Activated T-cell treated with anti-CD3 and anti-CD28 coated beads, Interleukin-2, amount 50 U/mL, for 72 hours (primary cell): ENCODE data around the gene TRPT1. TPM values are rescaled to one million over a fixed set of nuclear protein-coding genes. Genes with fewer than 3 reads are reported as not detected.
A peak's percentile ranks its signal among the peaks of the same experiment; 100 is the strongest.
"Not testable (repeated sequence)": the region's sequence is repeated elsewhere in the genome, so short reads cannot be mapped to it uniquely, and the experiment has no call there.

Experiments
- ATAC-seq, 2 donors: fragments of 150-1000 bp; cut with Tn5 transposase; replicated peaks in 1 of 2; 2 replicates each; pipeline ENCODE4 v1.10.0; 2021; ENCODE audit warnings: moderate library complexity in 2 of 2, mild to moderate bottlenecking in 1 of 2
- DNase-seq, 2 donors: peaks; one replicate each; pipeline ENCODE4 v3.0.0; 2021 to 2022; ENCODE audit warnings: mixed read lengths in 1 of 2
- H3K27ac Mint-ChIP-seq: one replicate; pipeline ENCODE4 v1.8.0; 2022; ENCODE audit warnings: mild to moderate bottlenecking, moderate library complexity, mixed read lengths
- H3K27me3 Mint-ChIP-seq: one replicate; pipeline ENCODE4 v1.8.0; 2022; ENCODE audit warnings: low read depth, mixed read lengths
- H3K36me3 Mint-ChIP-seq, 2 donors: one replicate each; pipeline ENCODE4 v1.8.0; 2022; ENCODE audit warnings: mixed read lengths in 2 of 2, mild to moderate bottlenecking in 1 of 2; ENCODE audit not compliant: insufficient read depth in 2 of 2
- H3K4me1 Mint-ChIP-seq: one replicate; pipeline ENCODE4 v1.8.0; 2022; ENCODE audit warnings: low read depth, mixed read lengths
- H3K4me3 Mint-ChIP-seq, 2 donors: one replicate each; pipeline ENCODE4 v1.8.0; 2022; ENCODE audit warnings: mild to moderate bottlenecking in 2 of 2, mixed read lengths in 2 of 2, moderate library complexity in 2 of 2
- H3K9me3 Mint-ChIP-seq, 2 donors: one replicate each; pipeline ENCODE4 v1.8.0; 2022; ENCODE audit warnings: mixed read lengths in 2 of 2
- total RNA-seq, 2 donors: library from RNA; stranded (reverse); gene quantifications; one replicate each; pipeline ENCODE4 v1.2.3, GENCODE V29; 2022

Gene TRPT1
- total RNA-seq, 2 donors from 2014 or later, result 19.7 to 25.5 TPM

DNA sequence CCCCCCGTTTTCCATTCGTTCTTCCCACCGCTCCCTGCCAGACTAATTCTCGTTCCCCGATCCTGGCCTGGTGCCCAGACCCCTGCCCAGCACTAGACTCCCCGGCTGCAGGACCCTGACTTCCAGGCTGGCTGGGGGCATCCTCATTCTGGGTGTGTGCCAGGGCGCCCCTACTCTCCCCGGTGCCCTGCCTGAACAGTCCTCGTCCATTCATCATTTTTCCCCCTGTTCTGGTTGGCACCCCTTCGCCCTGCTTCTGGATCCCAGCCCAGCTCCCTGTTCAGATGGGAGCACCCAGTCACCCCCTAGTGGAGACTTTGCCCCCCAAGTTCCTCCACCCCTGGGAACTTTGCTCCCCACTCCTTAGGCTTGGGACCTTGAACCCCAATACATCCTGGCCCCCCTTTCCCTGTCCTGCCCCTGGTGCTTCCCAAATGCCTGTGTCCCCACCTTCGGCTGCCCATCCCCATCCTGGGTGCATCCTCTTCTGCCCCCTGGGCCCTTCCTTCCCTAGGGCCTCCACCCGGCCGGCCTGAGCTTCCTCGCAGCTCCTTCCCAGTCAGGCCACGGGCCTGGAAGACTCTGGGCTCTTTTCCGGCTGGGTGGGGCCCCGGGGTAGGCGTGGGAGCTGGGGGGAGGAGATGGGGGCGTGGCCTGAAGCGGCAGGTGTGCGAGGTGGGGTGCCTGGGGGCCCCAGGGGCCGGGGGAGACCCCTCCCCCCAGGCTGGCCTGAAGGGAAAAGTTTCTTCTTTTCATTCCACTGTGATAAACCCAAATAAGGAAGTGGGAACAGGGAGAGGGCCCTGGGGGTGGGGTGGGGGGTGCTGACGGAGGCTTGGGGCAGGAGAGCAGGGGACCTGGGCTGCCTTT is 26.3 kb upstream of the TRPT1 start:
- peak overlapping the region; percentile 80 for H3K27ac Mint-ChIP-seq

DNA sequence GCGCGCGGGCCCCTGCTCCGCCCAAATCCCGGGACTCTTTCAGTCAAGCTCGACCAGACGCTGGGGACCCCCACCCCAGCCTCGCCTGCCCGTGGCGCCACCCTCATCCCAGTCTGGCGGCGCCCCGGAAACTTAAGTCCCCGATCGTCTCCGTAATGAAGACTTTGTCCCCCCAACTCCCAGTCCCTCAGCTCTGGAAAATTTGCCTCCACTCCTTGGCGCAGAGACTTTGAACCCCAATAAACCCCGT is 25.7 kb upstream of the TRPT1 start:
- DNase-seq (no peak), ATAC-seq (no peak)
- Mint-ChIP-seq H3K27me3 (no peaks in the 10 kb centered on the region), H3K4me3 (peak overlapping the region; percentile 95), H3K9me3 (no peaks in the 10 kb centered on the region), H3K27ac (peak overlapping the region; percentile 80), H3K36me3 (no peaks in the 10 kb centered on the region), H3K4me1 (peaks cover 32% of the 10 kb centered on the region)

More for the DNA sequence above, 26.3 kb upstream of the TRPT1 start:
- Mint-ChIP-seq H3K4me3 (peak overlapping the region; percentile 95), H3K36me3 (no peaks in the 10 kb centered on the region), H3K27me3 (no peaks in the 10 kb centered on the region), H3K4me1 (peaks cover 32% of the 10 kb centered on the region), H3K9me3 (no peaks in the 10 kb centered on the region)
- DNase-seq (peak in 1 of 2 donors; percentile 22), ATAC-seq (no peak)

DNA sequence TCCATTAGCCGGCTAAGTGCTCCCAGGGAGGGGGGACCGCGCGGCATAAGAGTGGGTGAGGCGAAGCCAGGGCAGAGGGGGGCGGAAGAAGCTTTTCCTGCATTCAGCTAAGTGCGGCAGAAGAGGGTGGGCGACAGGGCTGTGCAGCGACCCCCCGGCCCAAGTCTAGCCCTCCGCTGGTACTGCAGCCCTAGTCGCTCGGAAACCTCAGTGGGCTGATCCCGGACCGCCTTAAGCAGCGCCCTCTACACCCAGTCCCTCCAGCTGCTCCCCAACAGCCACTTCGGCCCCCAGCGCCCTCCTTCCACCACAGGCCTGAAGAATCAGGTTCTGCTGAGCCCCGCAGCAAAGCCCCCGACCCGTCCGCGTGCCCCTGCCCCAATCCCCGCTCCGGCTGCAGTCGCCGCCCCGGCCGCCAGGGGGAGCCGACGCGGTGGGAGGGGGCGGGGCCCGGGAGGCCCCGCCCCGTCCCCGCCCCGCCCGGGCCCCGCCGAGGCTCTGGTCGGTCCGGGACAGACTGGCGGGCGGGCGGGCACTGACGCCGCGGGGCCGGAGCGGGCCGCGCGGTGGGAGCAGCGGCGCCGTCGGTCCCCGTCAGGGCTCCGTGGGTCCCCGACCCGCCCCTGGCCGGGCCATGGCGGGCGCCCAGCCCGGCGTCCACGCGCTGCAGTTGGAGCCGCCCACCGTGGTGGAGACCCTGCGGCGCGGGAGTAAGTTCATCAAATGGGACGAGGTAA is 25.2 kb upstream of the TRPT1 start, which contains the start of gene PLCB3:
Gene PLCB3 (plus strand): TSS at position 515 of the 737 bp plus-strand sequence. CDS start 120 bp downstream, at position 635.
- H3K4me3 Mint-ChIP-seq, result peak within 1 kb of the TSS; percentile 95
- H3K9me3 Mint-ChIP-seq, result no peaks in the 10 kb centered on the region
- peaks cover 32% of the 10 kb centered on the region for H3K4me1 Mint-ChIP-seq
- H3K27me3 Mint-ChIP-seq, result no peaks in the 10 kb centered on the region
- peak; percentile 61 to 77 for DNase-seq
- no peaks in the 10 kb centered on the region for H3K36me3 Mint-ChIP-seq
- H3K27ac Mint-ChIP-seq, result peak within 1 kb of the TSS; percentile 80
- ATAC-seq, result peak; percentile 71 to 72

GRCh38 chr11:64250415-64251015 is 24.5 kb upstream of the TRPT1 start:
- Mint-ChIP-seq H3K27ac (no peak overlapping the region), H3K36me3 (no peaks in the 10 kb centered on the region), H3K4me3 (peak overlapping the region; percentile 81 to 87), H3K27me3 (no peaks in the 10 kb centered on the region), H3K9me3 (no peaks in the 10 kb centered on the region), H3K4me1 (peaks cover 32% of the 10 kb centered on the region)
- no peak for DNase-seq
- ATAC-seq, result peak in 1 of 2 donors; percentile 1

DNA sequence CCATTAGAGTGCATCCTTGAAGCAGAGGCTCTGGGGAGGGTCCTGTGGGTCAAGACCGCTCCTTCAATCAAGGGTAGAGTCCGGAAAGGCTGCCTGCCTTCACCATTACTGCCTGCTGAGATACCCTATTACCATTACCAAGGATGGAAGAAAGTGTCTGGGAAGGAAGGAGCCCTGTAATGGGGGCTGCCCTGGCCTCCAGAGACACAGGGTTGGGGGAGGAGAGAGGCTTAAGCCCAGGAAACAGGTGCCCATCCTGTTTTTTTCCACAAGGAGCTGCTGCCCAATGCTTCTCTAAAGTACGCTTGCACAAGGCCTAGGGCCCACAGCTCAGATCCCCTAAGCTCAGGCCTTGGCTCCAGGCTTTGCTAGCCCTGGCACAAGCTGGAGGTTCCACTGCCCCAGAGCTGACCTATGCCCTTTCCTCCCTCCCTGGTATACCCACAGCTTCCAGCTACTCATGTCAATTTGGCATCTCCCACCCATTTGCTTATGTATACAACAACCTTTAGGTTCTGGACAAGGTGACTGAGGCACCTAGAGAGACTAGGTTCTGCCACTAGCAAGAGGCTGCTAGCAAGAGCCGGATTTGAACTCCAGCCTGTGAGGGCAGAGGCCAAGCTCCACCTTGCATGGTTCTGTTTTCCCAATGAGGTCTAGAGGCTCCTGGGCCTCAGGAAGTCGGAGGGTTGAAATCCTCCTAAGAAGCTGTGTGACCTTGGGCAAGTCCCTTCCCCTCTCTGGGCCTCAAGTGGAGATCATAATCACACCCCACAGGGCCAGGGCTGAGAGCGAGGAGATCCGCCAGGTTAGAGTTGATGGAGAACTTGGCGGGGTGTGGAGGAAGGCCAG is 23.8 kb upstream of the TRPT1 start:
- Mint-ChIP-seq H3K27me3 (no peaks in the 10 kb centered on the region), H3K4me1 (peaks cover 32% of the 10 kb centered on the region), H3K4me3 (peak overlapping the region; percentile 62 to 87), H3K27ac (no peak overlapping the region), H3K9me3 (no peaks in the 10 kb centered on the region), H3K36me3 (no peaks in the 10 kb centered on the region)
- no peak for ATAC-seq
- no peak for DNase-seq

- ATAC-seq, result no peak
- peaks cover 34% of the 10 kb centered on the region for H3K4me1 Mint-ChIP-seq
- H3K4me3 Mint-ChIP-seq, result peak overlapping the region in 1 of 2 donors; percentile 39
- H3K27me3 Mint-ChIP-seq, result no peaks in the 10 kb centered on the region
- no peak overlapping the region for H3K27ac Mint-ChIP-seq
- DNase-seq, result no peak
- no peaks in the 10 kb centered on the region for H3K36me3 Mint-ChIP-seq
- no peaks in the 10 kb centered on the region for H3K9me3 Mint-ChIP-seq
Measured at GRCh38 chr11:64249038-64249437, 23.1 kb upstream of the TRPT1 start.

GRCh38 chr11:64248578-64248977 is 22.6 kb upstream of the TRPT1 start:
- H3K4me3 Mint-ChIP-seq, result peak overlapping the region in 1 of 2 donors; percentile 88
- DNase-seq, result no peak
- H3K27me3 Mint-ChIP-seq, result no peaks in the 10 kb centered on the region
- no peak for ATAC-seq
- no peak overlapping the region for H3K27ac Mint-ChIP-seq
- peaks cover 39% of the 10 kb centered on the region for H3K4me1 Mint-ChIP-seq
- H3K36me3 Mint-ChIP-seq, result no peaks in the 10 kb centered on the region
- H3K9me3 Mint-ChIP-seq, result no peaks in the 10 kb centered on the region

- no peak for DNase-seq
- Mint-ChIP-seq H3K4me1 (peaks cover 46% of the 10 kb centered on the region), H3K27ac (no peak overlapping the region), H3K4me3 (peak overlapping the region; percentile 65 to 88), H3K9me3 (no peaks in the 10 kb centered on the region), H3K36me3 (no peaks in the 10 kb centered on the region), H3K27me3 (no peaks in the 10 kb centered on the region)
- no peak for ATAC-seq
Measured at GRCh38 chr11:64247729-64248531, 21.9 kb upstream of the TRPT1 start.

GRCh38 chr11:64246871-64247728 is 21.1 kb upstream of the TRPT1 start, which contains the start of gene PPP1R14B:
PPP1R14B (minus strand) TSS chr11:64246943; CDS start chr11:64246673, 270 bp downstream.
- H3K4me1 Mint-ChIP-seq, result peaks cover 50% of the 10 kb centered on the region
- peak within 1 kb of the TSS; percentile 65 for H3K27ac Mint-ChIP-seq
- ATAC-seq (peak; percentile 66 to 72), DNase-seq (peak; percentile 87 to 91)
- peak within 1 kb of the TSS; percentile 93 for H3K4me3 Mint-ChIP-seq
- no peaks in the 10 kb centered on the region for H3K9me3 Mint-ChIP-seq
- no peaks in the 10 kb centered on the region for H3K36me3 Mint-ChIP-seq
- no peaks in the 10 kb centered on the region for H3K27me3 Mint-ChIP-seq

GRCh38 chr11:64246621-64246870 is 20.6 kb upstream of the TRPT1 start:
- H3K36me3 Mint-ChIP-seq, H3K9me3 Mint-ChIP-seq, DNase-seq, H3K27ac Mint-ChIP-seq, H3K27me3 Mint-ChIP-seq: not testable (repeated sequence)
- peak overlapping the region; percentile 88 to 91 for H3K4me3 Mint-ChIP-seq
- peak; percentile 14 to 25 for ATAC-seq
- peaks cover 44% of the 10 kb centered on the region for H3K4me1 Mint-ChIP-seq

DNA sequence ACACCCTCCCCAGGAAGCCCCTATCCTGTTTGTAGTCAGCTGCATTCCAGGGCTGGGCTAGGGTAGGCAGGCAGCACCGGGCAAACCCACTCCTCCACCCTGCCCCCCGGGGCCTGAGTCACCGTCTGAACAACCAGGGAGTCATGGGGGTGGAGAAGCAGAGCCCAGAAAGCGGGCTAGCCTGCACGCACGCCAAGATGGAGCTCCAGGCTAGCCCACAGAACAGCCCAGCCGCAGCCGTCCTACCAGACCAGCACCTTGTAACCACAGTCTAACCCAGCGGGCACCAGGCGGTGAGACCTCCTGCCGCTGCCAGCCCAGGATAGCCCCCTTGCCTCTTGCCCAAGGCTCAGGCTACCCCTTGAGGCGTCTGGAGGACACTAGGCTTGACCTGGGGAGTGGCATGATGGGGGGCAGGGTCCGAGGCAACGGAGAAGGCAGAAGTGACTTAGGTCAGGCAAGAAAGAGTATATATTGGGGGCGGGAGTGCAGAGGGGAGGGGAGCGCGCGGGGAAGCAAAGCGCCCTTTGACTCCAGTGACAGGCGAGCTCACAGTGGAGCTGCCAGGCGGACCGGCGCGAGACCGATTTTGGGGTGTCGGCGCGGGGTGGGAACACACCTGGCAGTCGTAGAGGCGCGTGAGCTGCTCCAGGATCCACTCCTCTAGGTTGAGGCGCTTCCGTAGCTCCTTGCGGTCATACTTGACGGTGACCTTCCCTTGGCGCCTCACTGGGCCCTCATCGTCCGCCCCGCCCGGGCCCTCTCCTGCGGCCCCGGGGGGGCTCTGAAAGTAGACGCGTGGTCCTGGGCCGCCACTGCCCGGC is 20.0 kb upstream of the TRPT1 start:
- DNase-seq (peak; percentile 79 to 88), ATAC-seq (peak; percentile 12)
- Mint-ChIP-seq H3K9me3 (no peaks in the 10 kb centered on the region), H3K4me1 (peaks cover 44% of the 10 kb centered on the region), H3K4me3 (peak overlapping the region; percentile 93), H3K27ac (peak overlapping the region; percentile 65), H3K36me3 (peaks cover 1% of the 10 kb centered on the region in 2 donors), H3K27me3 (no peaks in the 10 kb centered on the region)
